Naive thymus-derived CD8-positive, alpha-beta T cell (primary cell): ENCODE data around the gene NOVA2. TPM values are rescaled to one million over a fixed set of nuclear protein-coding genes. Genes with fewer than 3 reads are reported as not detected.

ENCODE experiments used
- ATAC-seq, 2 donors: fragments of 150-1000 bp; cut with Tn5 transposase in 1 of 2; sonication (Bioruptor Pico), chemical (Tn5 transposase) in 1 of 2; 1 replicate in 1 of 2; 2 replicates in 1 of 2; pipeline ENCODE4 v1.10.0; 2021; ENCODE audit warnings: mild to moderate bottlenecking in 2 of 2, moderate library complexity in 2 of 2
- POLR2A ChIA-PET: fragments of 350-600 bp; sonication (Branson Sonifier 250); formaldehyde crosslinking; loops from one replicate; lab custom pipeline; 2021; ENCODE audit warnings: antibody characterized with exemption; lab: Charles Lee
- DNase-seq, 10 donors: peaks; one replicate each; pipeline versions ENCODE4 v3.0.0 to v3.0.0-alpha.2; 2020 to 2022
- H3K27ac Mint-ChIP-seq, 10 donors: one replicate each; pipeline ENCODE4 v1.8.0; 2020 to 2022; ENCODE audit warnings: mild to moderate bottlenecking in 10 of 10, mixed read lengths in 10 of 10, moderate library complexity in 4 of 10, inconsistent platforms in 1 of 10
- H3K27me3 Mint-ChIP-seq, 5 donors: one replicate each; pipeline ENCODE4 v1.8.0; 2021 to 2022; ENCODE audit warnings: mixed read lengths in 5 of 5
- H3K36me3 Mint-ChIP-seq, 3 donors: one replicate each; pipeline ENCODE4 v1.8.0; 2020 to 2022; ENCODE audit warnings: mixed read lengths in 3 of 3, mild to moderate bottlenecking in 2 of 3, inconsistent platforms in 1 of 3
- H3K4me1 Mint-ChIP-seq, 4 donors: one replicate each; pipeline ENCODE4 v1.8.0; 2021 to 2022; ENCODE audit warnings: mixed read lengths in 4 of 4
- H3K4me3 Mint-ChIP-seq, 10 donors: one replicate each; pipeline ENCODE4 v1.8.0; 2020 to 2022; ENCODE audit warnings: mild to moderate bottlenecking in 10 of 10, mixed read lengths in 10 of 10, moderate library complexity in 6 of 10, inconsistent platforms in 1 of 10
- H3K9me3 Mint-ChIP-seq, 9 donors: one replicate each; pipeline ENCODE4 v1.8.0; 2020 to 2022; ENCODE audit warnings: mixed read lengths in 9 of 9, mild to moderate bottlenecking in 3 of 9, inconsistent platforms in 1 of 9, moderate library complexity in 1 of 9
- polyA plus RNA-seq, 3 donors: library from polyadenylated mRNA; unstranded; fragments of 300-500 nt; fragmentation: Illumina TruSeq; gene quantifications; one replicate each; pipeline ENCODE4 v1.2.3, GENCODE V29; 2021
- total RNA-seq, 8 experiments: library from RNA in 2 of 8; stranded (reverse) in 2 of 8; gene quantifications; one replicate each; pipeline ENCODE4 v1.2.3 and lab custom pipeline; 2021 to 2026

The NOVA2 gene
- total and polyA plus RNA-seq, 5 experiments from 2014 or later: not detected

- no peak overlapping the region for H3K27ac Mint-ChIP-seq
- no peak overlapping the region for H3K4me3 Mint-ChIP-seq
- peaks cover 8 to 12% (median 11%) of the 10 kb centered on the region in 4 donors for H3K4me1 Mint-ChIP-seq
- no peak for DNase-seq
- no peak for ATAC-seq
- POLR2A ChIA-PET: interaction anchor here (0.5 kb wide), 1 partner anchor 945 kb away, joined by 4 read pairs; no protein-coding TSS in a partner anchor
- H3K9me3 Mint-ChIP-seq: no peaks in the 10 kb centered on the region
- H3K27me3 Mint-ChIP-seq: no peaks in the 10 kb centered on the region
- H3K36me3 Mint-ChIP-seq: peaks cover 0 to 17% (median 0%) of the 10 kb centered on the region in 3 donors
These were observed 82.8 kb downstream of the NOVA2 start for GRCh38 chr19:45890877-45891276.

- DNase-seq: no peak
- Mint-ChIP-seq H3K4me3 (no peak overlapping the region), H3K27ac (peak overlapping the region in 2 of 10 donors; percentile 84 to 90), H3K4me1 (peaks cover 8 to 14% (median 12%) of the 10 kb centered on the region in 4 donors), H3K27me3 (no peaks in the 10 kb centered on the region), H3K36me3 (peaks cover 0 to 6% (median 0%) of the 10 kb centered on the region in 3 donors), H3K9me3 (no peaks in the 10 kb centered on the region)
- POLR2A ChIA-PET: interaction anchor here (1.3 kb wide), 1 partner anchor 26 kb away, joined by 6 read pairs; the partner anchor contains the start of gene SYMPK
- no peak for ATAC-seq
These were observed 84.3 kb downstream of the NOVA2 start for GRCh38 chr19:45889210-45889885.

GRCh38 chr19:45887200-45887710 is 86.4 kb downstream of the NOVA2 start:
- Mint-ChIP-seq H3K4me3 (peak overlapping the region; percentile 91 to 99 (median 98)), H3K27ac (peak overlapping the region; percentile 95 to 100 (median 98)), H3K4me1 (peaks cover 13 to 25% (median 22%) of the 10 kb centered on the region in 4 donors), H3K9me3 (peaks cover 0 to 2% (median 0%) of the 10 kb centered on the region in 9 donors), H3K36me3 (peaks cover 0 to 4% (median 0%) of the 10 kb centered on the region in 3 donors), H3K27me3 (no peaks in the 10 kb centered on the region)
- POLR2A ChIA-PET: interaction anchor here (1.2 to 3.9 kb wide), 3 partner anchors 15 to 25 kb away, joined by 6 to 46 read pairs (median 33); partner anchors contain the start of genes FOXA3, MYPOP and SYMPK
- ATAC-seq (no peak), DNase-seq (no peak)

- POLR2A ChIA-PET: interaction anchor here (0.6 to 3.9 kb wide), 9 partner anchors 15 to 117 kb away, joined by 3 to 46 read pairs (median 6); partner anchors contain the start of genes FOXA3, MYPOP, SIX5 and SYMPK
- Mint-ChIP-seq H3K27ac (peak overlapping the region; percentile 95 to 100 (median 98)), H3K4me1 (peaks cover 16 to 28% (median 25%) of the 10 kb centered on the region in 4 donors), H3K27me3 (no peaks in the 10 kb centered on the region), H3K9me3 (peaks cover 0 to 2% (median 0%) of the 10 kb centered on the region in 9 donors), H3K36me3 (peaks cover 0 to 4% (median 0%) of the 10 kb centered on the region in 3 donors), H3K4me3 (peak overlapping the region; percentile 91 to 99 (median 98))
- DNase-seq (peak; percentile 77 to 94 (median 90)), ATAC-seq (peak; percentile 65 to 75)
These were observed 87.1 kb downstream of the NOVA2 start for GRCh38 chr19:45886427-45887199.

- Mint-ChIP-seq H3K27me3 (no peaks in the 10 kb centered on the region), H3K27ac (peak within 1 kb of the TSS; percentile 95 to 100 (median 98)), H3K36me3 (peaks cover 0 to 4% (median 0%) of the 10 kb centered on the region in 3 donors), H3K9me3 (peaks cover 0 to 2% (median 0%) of the 10 kb centered on the region in 9 donors), H3K4me1 (peaks cover 18 to 31% (median 28%) of the 10 kb centered on the region in 4 donors), H3K4me3 (peak within 1 kb of the TSS; percentile 91 to 99 (median 98))
- ATAC-seq (peak; percentile 78 to 80), DNase-seq (peak; percentile 78 to 95 (median 90))
- POLR2A ChIA-PET: interaction anchor here (0.6 to 3.9 kb wide), 11 partner anchors 16 to 155 kb away, joined by 3 to 46 read pairs (median 6); partner anchors contain the start of genes FOXA3, MYPOP, SIX5 and SYMPK
These were observed 87.9 kb downstream of the NOVA2 start, which contains the start of gene IRF2BP1 for GRCh38 chr19:45885556-45886426. Gene IRF2BP1 (minus strand): TSS chr19:45886141. CDS start chr19:45885774, 367 bp downstream.

GRCh38 chr19:45884682-45885555 is 88.7 kb downstream of the NOVA2 start:
- H3K27me3 Mint-ChIP-seq: peaks cover 0 to 2% (median 0%) of the 10 kb centered on the region in 5 donors
- POLR2A ChIA-PET: interaction anchor here (0.6 to 3.9 kb wide), 7 partner anchors 17 to 1791 kb away, joined by 3 to 46 read pairs (median 4); partner anchors contain the start of genes FOXA3, MYPOP and SYMPK
- H3K9me3 Mint-ChIP-seq: peaks cover 0 to 2% (median 0%) of the 10 kb centered on the region in 9 donors
- H3K27ac Mint-ChIP-seq: peak overlapping the region in 4 of 10 donors; percentile 34 to 84 (median 54)
- H3K4me1 Mint-ChIP-seq: peaks cover 16 to 31% (median 28%) of the 10 kb centered on the region in 4 donors
- peak overlapping the region; percentile 33 to 91 (median 55) for H3K4me3 Mint-ChIP-seq
- DNase-seq (peak in 3 of 10 donors; percentile 21 to 57 (median 32)), ATAC-seq (no peak)
- H3K36me3 Mint-ChIP-seq: no peaks in the 10 kb centered on the region

- H3K36me3 Mint-ChIP-seq: no peaks in the 10 kb centered on the region
- POLR2A ChIA-PET: interaction anchor here (0.7 to 3.1 kb wide), 4 partner anchors 18 to 1790 kb away, joined by 3 to 33 read pairs (median 7); partner anchors contain the start of genes FOXA3, MYPOP and SYMPK
- peak overlapping the region in 7 of 10 donors; percentile 17 to 90 (median 65) for H3K27ac Mint-ChIP-seq
- ATAC-seq (no peak), DNase-seq (peak in 1 of 10 donors; percentile 64)
- peak overlapping the region; percentile 12 to 91 (median 83) for H3K4me3 Mint-ChIP-seq
- H3K4me1 Mint-ChIP-seq: peaks cover 16 to 31% (median 28%) of the 10 kb centered on the region in 4 donors
- H3K27me3 Mint-ChIP-seq: peaks cover 0 to 2% (median 0%) of the 10 kb centered on the region in 5 donors
- H3K9me3 Mint-ChIP-seq: peaks cover 0 to 2% (median 0%) of the 10 kb centered on the region in 9 donors
These were observed 89.6 kb downstream of the NOVA2 start for GRCh38 chr19:45883881-45884681.
